ENCODE results near the gene MMRN1. TPM values are rescaled to one million over a fixed set of nuclear protein-coding genes. Genes with fewer than 3 reads are reported as not detected.

MMRN1 gene
- total RNA-seq, 2 donors from 2014 or later: 6.9 to 35.8 TPM

GRCh38 chr4:89992744-89993143, 98.1 kb downstream of the MMRN1 start:
- H3K4me3 ChIP-seq: no peak overlapping the region
- no peaks in the 10 kb centered on the region for H3K36me3 ChIP-seq
- no peaks in the 10 kb centered on the region for H3K27me3 ChIP-seq
- no peaks in the 10 kb centered on the region for H3K4me1 ChIP-seq
- no peak for DNase-seq (ENCODE audit: low spot score)
- H3K9me3 ChIP-seq: peaks cover 0 to 8% of the 10 kb centered on the region in 2 donors
- TF ChIP-seq CTCF (IDR thresholded peaks at IDR 0.05): no peak
- no peak overlapping the region for H3K27ac ChIP-seq

GRCh38 chr4:89994176-89994873, 99.7 kb downstream of the MMRN1 start:
- no peak for TF ChIP-seq CTCF (IDR thresholded peaks at IDR 0.05)
- Histone ChIP-seq H3K4me1 (no peaks in the 10 kb centered on the region), H3K27ac (no peak overlapping the region), H3K9me3 (no peaks in the 10 kb centered on the region), H3K27me3 (no peaks in the 10 kb centered on the region), H3K4me3 (no peak overlapping the region), H3K36me3 (no peaks in the 10 kb centered on the region)
- DNase-seq (ENCODE audit: low spot score): no peak

GRCh38 chr4:89995006-89995405, 100.4 kb downstream of the MMRN1 start:
- Histone ChIP-seq H3K4me3 (no peak overlapping the region), H3K4me1 (no peaks in the 10 kb centered on the region), H3K9me3 (no peaks in the 10 kb centered on the region), H3K27me3 (no peaks in the 10 kb centered on the region), H3K27ac (no peak overlapping the region), H3K36me3 (no peaks in the 10 kb centered on the region)
- TF ChIP-seq CTCF (IDR thresholded peaks at IDR 0.05): no peak
- no peak for DNase-seq (ENCODE audit: low spot score)

GRCh38 chr4:89995814-89996213, 101.2 kb downstream of the MMRN1 start:
- Histone ChIP-seq H3K4me1 (no peaks in the 10 kb centered on the region), H3K36me3 (no peaks in the 10 kb centered on the region), H3K4me3 (no peak overlapping the region), H3K27ac (no peak overlapping the region), H3K27me3 (no peaks in the 10 kb centered on the region), H3K9me3 (no peaks in the 10 kb centered on the region)
- no peak for DNase-seq (ENCODE audit: low spot score)
- no peak for TF ChIP-seq CTCF (IDR thresholded peaks at IDR 0.05)

- TF ChIP-seq CTCF (IDR thresholded peaks at IDR 0.05): no peak
- H3K36me3 ChIP-seq: no peaks in the 10 kb centered on the region
- H3K27me3 ChIP-seq: no peaks in the 10 kb centered on the region
- no peak overlapping the region for H3K27ac ChIP-seq
- H3K4me3 ChIP-seq: no peak overlapping the region
- H3K4me1 ChIP-seq: no peaks in the 10 kb centered on the region
- no peaks in the 10 kb centered on the region for H3K9me3 ChIP-seq
- no peak for DNase-seq (ENCODE audit: low spot score)
Observed at GRCh38 chr4:89997171-89997704, 102.6 kb downstream of the MMRN1 start.

Measured in right atrium auricular region (tissue), 2 donors.